NCI-H1048 (cell line): Measurements from ENCODE around the gene MXRA7.
A peak's percentile ranks its signal among the peaks of the same experiment; 100 is the strongest.
"Not testable (repeated sequence)": the region's sequence is repeated elsewhere in the genome, so short reads cannot be mapped to it uniquely, and the experiment has no call there.

Experiments used
- DNase-seq: peaks from one replicate; lab custom pipeline; 2025; lab: John Stamatoyannopoulos, UW

MXRA7 gene

GRCh38 chr17:76735586-76736348 is 25.0 kb upstream of the MXRA7 start:
- no peak for DNase-seq

GRCh38 chr17:76735006-76735405 is 24.2 kb upstream of the MXRA7 start:
- DNase-seq: no peak

- DNase-seq: no peak
Measured at GRCh38 chr17:76734080-76734840, 23.5 kb upstream of the MXRA7 start.

- no peak for DNase-seq
Measured at GRCh38 chr17:76733618-76733957, 22.8 kb upstream of the MXRA7 start.

- no peak for DNase-seq
Measured at GRCh38 chr17:76732734-76733617, 22.2 kb upstream of the MXRA7 start.

GRCh38 chr17:76731800-76732733 is 21.3 kb upstream of the MXRA7 start:
- DNase-seq: not testable (repeated sequence)

GRCh38 chr17:76727745-76728456 is 17.1 kb upstream of the MXRA7 start:
- no peak for DNase-seq

GRCh38 chr17:76726776-76727718 is 16.3 kb upstream of the MXRA7 start, which contains the start of gene METTL23:
METTL23 (plus strand) TSS chr17:76726839; CDS start chr17:76729711, 2,872 bp downstream.
- no peak for DNase-seq

GRCh38 chr17:76726231-76726775 is 15.5 kb upstream of the MXRA7 start, which contains the start of gene JMJD6:
JMJD6 (minus strand) TSS chr17:76726606; CDS start chr17:76726475, 131 bp downstream.
- DNase-seq: peak; percentile 86

- DNase-seq: no peak
Measured at GRCh38 chr17:76725580-76726230, 14.9 kb upstream of the MXRA7 start.

GRCh38 chr17:76723812-76724211 is 13.0 kb upstream of the MXRA7 start:
- no peak for DNase-seq

GRCh38 chr17:76722977-76723376 is 12.2 kb upstream of the MXRA7 start:
- not testable (repeated sequence) for DNase-seq

GRCh38 chr17:76722279-76722678 is 11.5 kb upstream of the MXRA7 start:
- no peak for DNase-seq

GRCh38 chr17:76721463-76721862 is 10.7 kb upstream of the MXRA7 start:
- no peak for DNase-seq

- no peak for DNase-seq
Measured at GRCh38 chr17:76720941-76721340, 10.2 kb upstream of the MXRA7 start.

- DNase-seq: no peak
Measured at GRCh38 chr17:76720211-76720610, 9.4 kb upstream of the MXRA7 start.

- no peak for DNase-seq
Measured at GRCh38 chr17:76718516-76718915, 7.8 kb upstream of the MXRA7 start.

- DNase-seq: no peak
Measured at GRCh38 chr17:76716839-76717215, 6.1 kb upstream of the MXRA7 start.
